Measurements from ENCODE around the gene SLC25A51. TPM values are rescaled to one million over a fixed set of nuclear protein-coding genes. Genes with fewer than 3 reads are reported as not detected.

The SLC25A51 gene
- total RNA-seq, 2 experiments from 2014 or later = 31.8 to 32.4 TPM

- ChIA-PET POLR2A (interaction anchor here (0.5 to 1.2 kb wide), 2 partner anchors 21 to 130 kb away, joined by 3 to 4 read pairs; no protein-coding TSS in a partner anchor), CTCF (ENCODE audit: unreplicated experiment) (no interaction called here)
- Histone ChIP-seq H2AFZ (ENCODE audit: low read length) (no peak overlapping the region), H3K4me1 (ENCODE audit: insufficient read depth, low read length, poor library complexity, severe bottlenecking) (no peaks in the 10 kb centered on the region), H3K9me3 (ENCODE audit: low read length) (peaks cover 6% of the 10 kb centered on the region; the same call in 1 of the 2 replicates), H3K9me2 (ENCODE audit: insufficient read depth, low read length) (no peaks in the 10 kb centered on the region), H4K20me1 (ENCODE audit: insufficient read depth, low read length) (no peaks in the 10 kb centered on the region), H3K27ac (ENCODE audit: low read depth, low read length, poor library complexity, severe bottlenecking) (no peak overlapping the region), H3K79me2 (ENCODE audit: insufficient read depth, low read depth, low read length) (no peaks in the 10 kb centered on the region), H3K4me2 (ENCODE audit: low read length) (no peak overlapping the region), H3K4me3 (ENCODE audit: low read depth, low read length, poor library complexity, severe bottlenecking) (no peak overlapping the region), H3K36me3 (ENCODE audit: insufficient read depth, low read length) (peaks cover 37% of the 10 kb centered on the region)
- intact Hi-C loops (cut with micrococcal nuclease; ENCODE audit: unreplicated experiment) = no loop called here
- BruUV-seq (replicated peaks) = no TSS peak
- TF ChIP-seq EZH2phosphoT487 (IDR thresholded peaks at IDR 0.05; ENCODE audit: borderline replicate concordance, low read depth, low read length) = no peak
- TF ChIP-seq CTCF (conservative IDR thresholded peaks at IDR 0.05; ENCODE audit: low read length) = no peak
- no peak for DNase-seq (ENCODE audit: low spot score)
These were observed 22.9 kb downstream of the SLC25A51 start for GRCh38 chr9:37880916-37881479.

DNA sequence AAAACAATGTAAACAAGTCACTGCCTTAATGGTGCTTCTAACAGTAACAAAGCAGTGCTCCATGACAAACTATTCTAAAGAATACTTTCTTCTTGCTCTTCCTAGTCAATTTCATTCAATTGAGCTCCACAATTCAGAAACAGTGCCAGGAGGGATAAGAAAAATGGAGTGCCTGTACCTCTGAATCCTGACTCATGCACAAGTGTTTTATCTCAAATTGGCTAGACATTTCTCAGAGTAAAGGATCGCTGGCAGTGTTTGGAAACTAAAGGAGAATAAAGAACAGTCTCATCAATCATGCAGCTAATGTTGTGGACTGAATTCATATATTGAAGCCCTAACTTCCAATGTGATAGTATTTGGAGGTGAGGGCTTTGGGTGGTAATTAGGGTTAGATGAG, 27.6 kb downstream of the SLC25A51 start:
- DNase-seq (ENCODE audit: low spot score) = no peak
- Histone ChIP-seq H3K27ac (ENCODE audit: low read depth, low read length, poor library complexity, severe bottlenecking) (no peak overlapping the region), H3K36me3 (ENCODE audit: insufficient read depth, low read length) (peaks cover 29% of the 10 kb centered on the region), H3K4me1 (ENCODE audit: insufficient read depth, low read length, poor library complexity, severe bottlenecking) (no peaks in the 10 kb centered on the region), H3K79me2 (ENCODE audit: insufficient read depth, low read depth, low read length) (no peaks in the 10 kb centered on the region), H4K20me1 (ENCODE audit: insufficient read depth, low read length) (no peaks in the 10 kb centered on the region), H3K4me2 (ENCODE audit: low read length) (no peak overlapping the region), H2AFZ (ENCODE audit: low read length) (no peak overlapping the region), H3K9me2 (ENCODE audit: insufficient read depth, low read length) (no peaks in the 10 kb centered on the region), H3K9me3 (ENCODE audit: low read length) (peaks cover 6% of the 10 kb centered on the region; the same call in 1 of the 2 replicates), H3K4me3 (ENCODE audit: low read depth, low read length, poor library complexity, severe bottlenecking) (no peak overlapping the region)
- TF ChIP-seq CTCF (conservative IDR thresholded peaks at IDR 0.05; ENCODE audit: low read length) (no peak), EZH2phosphoT487 (IDR thresholded peaks at IDR 0.05; ENCODE audit: borderline replicate concordance, low read depth, low read length) (no peak)
- intact Hi-C loops (cut with micrococcal nuclease; ENCODE audit: unreplicated experiment) = no loop called here
- POLR2A ChIA-PET = interaction anchor here (1.0 kb wide), 1 partner anchor 26 kb away, joined by 4 read pairs; no protein-coding TSS in a partner anchor
- CTCF ChIA-PET (ENCODE audit: unreplicated experiment) = no interaction called here
- no TSS peak for BruUV-seq (replicated peaks)

- CTCF ChIA-PET (ENCODE audit: unreplicated experiment) = no interaction called here
- Histone ChIP-seq H2AFZ (ENCODE audit: low read length) (no peak overlapping the region), H3K27ac (ENCODE audit: low read depth, low read length, poor library complexity, severe bottlenecking) (no peak overlapping the region)
These were observed 30.0 kb downstream of the SLC25A51 start for GRCh38 chr9:37873955-37874354.

More at GRCh38 chr9:37873955-37874354, 30.0 kb downstream of the SLC25A51 start:
- no peak for TF ChIP-seq EZH2phosphoT487 (IDR thresholded peaks at IDR 0.05; ENCODE audit: borderline replicate concordance, low read depth, low read length)
- DNase-seq (ENCODE audit: low spot score) = no peak
- H3K4me1 ChIP-seq (ENCODE audit: insufficient read depth, low read length, poor library complexity, severe bottlenecking) = no peaks in the 10 kb centered on the region
- no peaks in the 10 kb centered on the region for H3K9me2 ChIP-seq (ENCODE audit: insufficient read depth, low read length)
- H3K4me3 ChIP-seq (ENCODE audit: low read depth, low read length, poor library complexity, severe bottlenecking) = no peak overlapping the region
- H3K9me3 ChIP-seq (ENCODE audit: low read length) = peaks cover 6% of the 10 kb centered on the region; the same call in 1 of the 2 replicates
- H3K79me2 ChIP-seq (ENCODE audit: insufficient read depth, low read depth, low read length) = no peaks in the 10 kb centered on the region
- POLR2A ChIA-PET = interaction anchor here (1.4 kb wide), 1 partner anchor 16 kb away, joined by 4 read pairs; no protein-coding TSS in a partner anchor
- H3K4me2 ChIP-seq (ENCODE audit: low read length) = no peak overlapping the region
- intact Hi-C loops (cut with micrococcal nuclease; ENCODE audit: unreplicated experiment) = no loop called here
- H3K36me3 ChIP-seq (ENCODE audit: insufficient read depth, low read length) = peaks cover 23% of the 10 kb centered on the region
- H4K20me1 ChIP-seq (ENCODE audit: insufficient read depth, low read length) = no peaks in the 10 kb centered on the region
- no TSS peak for BruUV-seq (replicated peaks)
